Measurements from ENCODE around the gene S100A1. TPM values are rescaled to one million over a fixed set of nuclear protein-coding genes. Genes with fewer than 3 reads are reported as not detected.

Gene S100A1
- total RNA-seq, 2 experiments from 2014 or later, result not detected

DNA sequence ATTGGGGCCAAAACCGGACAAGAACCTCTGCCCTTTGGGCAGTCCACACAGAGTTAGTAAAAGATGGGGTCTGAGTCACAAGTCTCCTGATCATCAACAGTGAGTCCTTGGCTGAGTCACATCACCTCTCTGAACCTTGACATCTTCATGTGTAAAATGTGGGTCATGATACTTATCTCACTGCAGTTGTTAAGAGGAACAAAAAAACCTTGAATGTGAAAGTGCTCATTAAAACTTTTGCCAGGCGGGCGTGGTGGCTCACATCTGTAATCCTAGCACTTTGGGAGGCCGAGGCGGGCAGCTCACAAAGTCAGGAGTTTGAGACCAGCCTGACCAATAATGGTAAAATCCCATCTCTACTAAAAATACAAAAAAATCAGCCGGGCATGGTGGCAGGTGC, 31.0 kb upstream of the S100A1 start:
- H3K27ac Mint-ChIP-seq, result no peak overlapping the region
- no peak for ATAC-seq (ENCODE audit: poor library complexity)
- CTCF ChIA-PET, result no interaction called here

DNA sequence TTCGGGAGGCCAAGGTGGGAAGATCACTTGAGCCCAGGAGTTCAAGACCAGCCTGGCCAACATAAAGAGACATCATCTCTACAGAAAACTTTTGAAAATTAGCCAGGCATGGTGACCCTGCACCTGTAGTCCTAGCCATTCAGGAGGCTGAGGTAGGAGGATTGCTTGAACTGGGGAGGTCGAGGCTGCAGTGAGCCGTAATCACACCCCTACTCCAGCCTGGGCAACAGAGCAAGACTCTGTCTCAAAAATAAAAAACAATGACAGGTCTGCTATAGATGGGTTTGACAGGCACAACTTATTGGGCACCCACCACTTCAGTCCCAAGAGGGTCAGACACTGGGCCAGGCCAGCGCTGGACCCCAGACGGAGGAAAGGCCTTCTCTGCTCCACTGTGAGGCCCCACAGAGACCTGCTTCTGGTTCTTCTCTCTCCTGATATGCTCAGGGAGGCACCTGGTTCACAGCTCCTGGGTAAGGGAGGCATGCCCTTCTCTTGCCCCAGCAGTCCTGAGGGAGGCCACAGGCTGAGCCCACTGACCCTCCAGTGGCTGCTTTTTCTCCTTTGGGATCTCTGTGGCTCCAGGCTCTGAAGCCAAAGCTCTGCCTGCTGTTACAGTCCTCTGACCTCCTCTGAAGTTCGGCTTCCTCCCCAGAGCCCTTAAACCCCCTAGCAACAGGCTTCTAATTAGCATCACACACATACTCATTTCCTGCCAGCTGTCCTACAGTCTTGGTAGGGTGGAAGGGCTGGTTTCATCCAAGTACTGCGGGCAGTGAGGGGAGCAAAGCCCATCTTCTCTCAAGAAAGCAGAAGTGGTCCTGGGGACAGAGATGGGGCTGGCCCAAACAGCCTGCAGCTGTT, 29.7 kb upstream of the S100A1 start:
- H3K4me1 Mint-ChIP-seq (ENCODE audit: low read depth), result peaks cover 5% of the 10 kb centered on the region
- no peaks in the 10 kb centered on the region for H3K27me3 Mint-ChIP-seq
- no peak overlapping the region for H3K4me3 Mint-ChIP-seq
- Histone ChIP-seq H3K27me3 (ENCODE audit: control insufficient read depth in 1 of 2, insufficient read depth in 2 of 2, low read length in 2 of 2) (no peaks in the 10 kb centered on the region), H3K9me3 (ENCODE audit: control insufficient read depth in 1 of 2, insufficient read depth in 1 of 2, low read length in 2 of 2) (no peaks in the 10 kb centered on the region), H3K27ac (ENCODE audit: low read depth in 1 of 2, low read length in 2 of 2) (no peak overlapping the region), H3K4me1 (ENCODE audit: insufficient read depth, low read length) (peaks cover 12% of the 10 kb centered on the region), H3K4me3 (ENCODE audit: low read length) (no peak overlapping the region), H3K36me3 (ENCODE audit: insufficient read depth, low read length) (no peaks in the 10 kb centered on the region)
- no peak for TF ChIP-seq CTCF (IDR thresholded peaks at IDR 0.05)
- H3K9me3 Mint-ChIP-seq, result no peaks in the 10 kb centered on the region
- ChIA-PET CTCF (no interaction called here), POLR2A (interaction anchor here (1.0 kb wide), 1 partner anchor 165 kb away, joined by 3 read pairs; no protein-coding TSS in a partner anchor)
- no peaks in the 10 kb centered on the region for H3K36me3 Mint-ChIP-seq (ENCODE audit: low read depth)
- no peak overlapping the region for H3K27ac Mint-ChIP-seq
- ATAC-seq (ENCODE audit: poor library complexity) (peak; percentile 58), DNase-seq (peak in 4 of 14 experiments; percentile 14 to 55 (median 39))
- intact Hi-C loops (cut with DNase I, micrococcal nuclease), result no loop called here

More for the DNA sequence above, 31.0 kb upstream of the S100A1 start:
- Histone ChIP-seq H3K36me3 (ENCODE audit: insufficient read depth, low read length) (no peaks in the 10 kb centered on the region), H3K27me3 (ENCODE audit: control insufficient read depth in 1 of 2, insufficient read depth in 2 of 2, low read length in 2 of 2) (no peaks in the 10 kb centered on the region), H3K4me1 (ENCODE audit: insufficient read depth, low read length) (peaks cover 12% of the 10 kb centered on the region), H3K9me3 (ENCODE audit: control insufficient read depth in 1 of 2, insufficient read depth in 1 of 2, low read length in 2 of 2) (no peaks in the 10 kb centered on the region), H3K4me3 (ENCODE audit: low read length) (no peak overlapping the region), H3K27ac (ENCODE audit: low read depth in 1 of 2, low read length in 2 of 2) (no peak overlapping the region)
- Mint-ChIP-seq H3K27me3 (no peaks in the 10 kb centered on the region), H3K9me3 (no peaks in the 10 kb centered on the region), H3K36me3 (ENCODE audit: low read depth) (no peaks in the 10 kb centered on the region), H3K4me1 (ENCODE audit: low read depth) (peaks cover 5% of the 10 kb centered on the region), H3K4me3 (no peak overlapping the region)
- peak in 2 of 14 experiments; percentile 29 to 48 for DNase-seq
- no peak for TF ChIP-seq CTCF (IDR thresholded peaks at IDR 0.05)
- intact Hi-C loops (cut with DNase I, micrococcal nuclease), result no loop called here
- POLR2A ChIA-PET, result interaction anchor here (1.0 kb wide), 1 partner anchor 167 kb away, joined by 3 read pairs; no protein-coding TSS in a partner anchor

- TF ChIP-seq CTCF (IDR thresholded peaks at IDR 0.05), result no peak
- peaks cover 5% of the 10 kb centered on the region for H3K4me1 Mint-ChIP-seq (ENCODE audit: low read depth)
- Histone ChIP-seq H3K27me3 (ENCODE audit: control insufficient read depth in 1 of 2, insufficient read depth in 2 of 2, low read length in 2 of 2) (no peaks in the 10 kb centered on the region), H3K4me3 (ENCODE audit: low read length) (no peak overlapping the region), H3K36me3 (ENCODE audit: insufficient read depth, low read length) (no peaks in the 10 kb centered on the region), H3K27ac (ENCODE audit: low read depth in 1 of 2, low read length in 2 of 2) (no peak overlapping the region), H3K4me1 (ENCODE audit: insufficient read depth, low read length) (peaks cover 12% of the 10 kb centered on the region), H3K9me3 (ENCODE audit: control insufficient read depth in 1 of 2, insufficient read depth in 1 of 2, low read length in 2 of 2) (no peaks in the 10 kb centered on the region)
- intact Hi-C loops (cut with DNase I, micrococcal nuclease), result no loop called here
- no peaks in the 10 kb centered on the region for H3K27me3 Mint-ChIP-seq
- ChIA-PET POLR2A (no interaction called here), CTCF (no interaction called here)
- no peak overlapping the region for H3K4me3 Mint-ChIP-seq
- no peaks in the 10 kb centered on the region for H3K9me3 Mint-ChIP-seq
- H3K36me3 Mint-ChIP-seq (ENCODE audit: low read depth), result no peaks in the 10 kb centered on the region
- H3K27ac Mint-ChIP-seq, result no peak overlapping the region
- DNase-seq (no peak), ATAC-seq (ENCODE audit: poor library complexity) (no peak)
These were observed 28.4 kb upstream of the S100A1 start for GRCh38 chr1:153599847-153600246.

Measured in CD4-positive, alpha-beta T cell (primary cell).